ENCODE measurements around the gene FAM219B. TPM values are rescaled to one million over a fixed set of nuclear protein-coding genes. Genes with fewer than 3 reads are reported as not detected.
A peak's percentile ranks its signal among the peaks of the same experiment; 100 is the strongest.

The FAM219B gene
- total RNA-seq, 1 donor from 2014 or later = 75.4 TPM

DNA sequence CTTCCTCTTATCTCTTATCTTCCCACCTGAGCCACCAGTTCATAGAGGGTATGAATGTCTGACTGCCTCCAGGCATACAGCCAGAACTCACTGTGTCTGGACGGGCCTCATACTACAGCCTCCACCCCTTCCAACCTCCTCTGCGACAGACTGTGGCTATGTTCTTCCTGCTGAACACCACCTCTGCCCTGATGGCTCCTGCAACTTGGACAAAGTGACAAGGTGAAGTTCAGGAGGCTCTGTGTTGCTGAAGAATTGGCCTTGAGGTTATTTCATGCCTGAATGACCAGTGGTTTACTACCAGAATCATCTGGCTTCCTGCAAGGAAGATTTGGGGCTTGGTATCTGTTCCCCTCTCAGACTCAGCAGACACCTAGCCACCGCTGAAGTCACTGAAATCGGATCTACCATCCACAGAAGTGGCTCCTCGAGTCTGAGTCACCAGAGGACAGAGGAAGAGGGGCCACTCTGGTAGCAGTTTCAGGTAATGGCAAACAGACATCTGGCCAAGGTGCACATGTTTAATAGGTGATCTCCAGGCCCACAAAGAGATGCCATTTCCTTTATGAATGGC, 49.5 kb downstream of the FAM219B start:
- ATAC-seq = peak; percentile 45
- no peak overlapping the region for H3K27ac ChIP-seq
- peaks cover 23% of the 10 kb centered on the region for H3K36me3 ChIP-seq
- TF ChIP-seq, protein P1, sequence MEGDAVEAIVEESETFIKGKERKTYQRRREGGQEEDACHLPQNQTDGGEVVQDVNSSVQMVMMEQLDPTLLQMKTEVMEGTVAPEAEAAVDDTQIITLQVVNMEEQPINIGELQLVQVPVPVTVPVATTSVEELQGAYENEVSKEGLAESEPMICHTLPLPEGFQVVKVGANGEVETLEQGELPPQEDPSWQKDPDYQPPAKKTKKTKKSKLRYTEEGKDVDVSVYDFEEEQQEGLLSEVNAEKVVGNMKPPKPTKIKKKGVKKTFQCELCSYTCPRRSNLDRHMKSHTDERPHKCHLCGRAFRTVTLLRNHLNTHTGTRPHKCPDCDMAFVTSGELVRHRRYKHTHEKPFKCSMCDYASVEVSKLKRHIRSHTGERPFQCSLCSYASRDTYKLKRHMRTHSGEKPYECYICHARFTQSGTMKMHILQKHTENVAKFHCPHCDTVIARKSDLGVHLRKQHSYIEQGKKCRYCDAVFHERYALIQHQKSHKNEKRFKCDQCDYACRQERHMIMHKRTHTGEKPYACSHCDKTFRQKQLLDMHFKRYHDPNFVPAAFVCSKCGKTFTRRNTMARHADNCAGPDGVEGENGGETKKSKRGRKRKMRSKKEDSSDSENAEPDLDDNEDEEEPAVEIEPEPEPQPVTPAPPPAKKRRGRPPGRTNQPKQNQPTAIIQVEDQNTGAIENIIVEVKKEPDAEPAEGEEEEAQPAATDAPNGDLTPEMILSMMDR (IDR thresholded peaks at IDR 0.05) = no peak
- no peak overlapping the region for H3K4me3 ChIP-seq
- H3K27me3 ChIP-seq = no peaks in the 10 kb centered on the region
- DNase-seq = no peak
- intact Hi-C loops (cut with DNase I) = no loop called here
- H3K4me1 ChIP-seq = peaks cover 25% of the 10 kb centered on the region
- no peaks in the 10 kb centered on the region for H3K9me3 ChIP-seq

DNA sequence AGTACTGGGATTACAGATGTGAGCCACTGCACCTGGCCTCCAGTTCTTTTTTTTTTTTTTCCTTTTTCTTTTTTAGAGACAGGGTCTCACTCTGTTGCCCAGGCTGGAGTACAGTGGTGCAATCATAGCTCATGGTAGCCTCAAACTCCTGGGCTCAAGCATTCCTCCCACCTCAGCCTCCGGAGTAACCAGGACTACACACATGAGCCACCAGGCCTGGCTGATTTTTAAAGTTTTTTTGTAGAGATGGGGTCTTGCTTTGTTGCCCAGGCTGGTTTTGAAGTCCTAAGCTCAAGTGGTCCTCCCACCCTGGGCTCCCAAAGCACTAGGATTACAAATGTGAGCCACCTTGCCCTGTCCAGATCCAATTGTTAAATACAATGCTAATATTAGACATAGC, 50.1 kb downstream of the FAM219B start:
- DNase-seq = no peak
- no peak overlapping the region for H3K27ac ChIP-seq

DNA sequence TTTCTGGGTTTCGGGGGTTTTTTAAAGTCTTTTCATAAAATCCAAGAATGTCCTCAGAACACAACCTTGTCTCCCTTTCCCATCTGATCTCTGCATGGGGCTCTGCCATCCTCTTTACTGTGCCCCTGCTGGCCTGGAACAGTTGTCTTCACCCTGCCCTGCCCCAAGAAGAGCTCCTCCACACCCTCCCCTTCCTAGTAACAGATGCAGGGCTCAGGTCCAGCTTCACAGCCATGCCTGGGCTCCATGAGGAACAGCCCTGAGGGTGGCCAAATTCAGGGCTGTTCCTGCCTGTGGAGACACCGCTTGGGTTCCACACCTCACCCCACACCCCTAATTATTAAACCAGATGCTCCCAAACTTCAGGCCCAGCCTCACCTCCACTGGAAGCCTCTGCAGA, 50.8 kb downstream of the FAM219B start:
- TF ChIP-seq, protein P1 (IDR thresholded peaks at IDR 0.05) = no peak
- Histone ChIP-seq H3K27ac (no peak overlapping the region), H3K36me3 (peaks cover 36% of the 10 kb centered on the region), H3K4me1 (peaks cover 25% of the 10 kb centered on the region), H3K4me3 (no peak overlapping the region), H3K27me3 (no peaks in the 10 kb centered on the region), H3K9me3 (no peaks in the 10 kb centered on the region)
- ATAC-seq (no peak), DNase-seq (no peak)
- intact Hi-C loops (cut with DNase I) = no loop called here

More for the DNA sequence above, 50.1 kb downstream of the FAM219B start:
- intact Hi-C loops (cut with DNase I) = no loop called here
- H3K27me3 ChIP-seq = no peaks in the 10 kb centered on the region
- peaks cover 30% of the 10 kb centered on the region for H3K36me3 ChIP-seq
- TF ChIP-seq, protein P1 (IDR thresholded peaks at IDR 0.05) = no peak
- no peak for ATAC-seq
- no peak overlapping the region for H3K4me3 ChIP-seq
- peaks cover 25% of the 10 kb centered on the region for H3K4me1 ChIP-seq
- no peaks in the 10 kb centered on the region for H3K9me3 ChIP-seq

DNA sequence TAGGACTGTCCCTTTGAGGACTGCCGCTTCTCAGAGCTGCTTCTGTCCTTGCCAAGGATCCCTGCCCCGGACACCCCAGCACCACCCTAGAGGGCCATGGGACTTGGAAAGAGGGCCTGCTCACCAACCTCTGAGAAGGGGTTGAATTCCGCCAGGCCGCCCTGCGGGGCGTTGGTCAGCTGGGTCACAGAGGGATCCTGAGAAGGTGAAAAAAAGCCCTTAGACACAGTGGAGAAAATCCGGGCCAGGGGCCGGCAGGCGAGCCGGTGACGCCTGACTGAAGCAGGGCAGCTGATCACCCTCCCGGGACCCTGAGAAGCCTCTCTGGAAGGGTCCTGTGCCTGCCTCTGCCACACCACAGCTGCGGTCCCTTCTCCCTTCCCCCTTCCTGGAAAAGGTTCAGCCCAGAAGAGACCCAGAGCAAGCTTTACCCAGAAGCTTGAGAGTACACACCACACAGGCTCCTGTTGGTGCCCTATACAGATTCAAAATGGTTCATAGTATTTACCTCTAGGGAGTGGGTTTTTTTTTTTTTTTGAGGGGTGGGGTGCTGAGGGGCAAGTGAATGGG, 52.1 kb downstream of the FAM219B start:
- peaks cover 50% of the 10 kb centered on the region for H3K36me3 ChIP-seq
- TF ChIP-seq, protein P1 (IDR thresholded peaks at IDR 0.05) = no peak
- no peak overlapping the region for H3K27ac ChIP-seq
- intact Hi-C loops (cut with DNase I) = no loop called here
- H3K4me3 ChIP-seq = no peak overlapping the region
- H3K9me3 ChIP-seq = no peaks in the 10 kb centered on the region
- DNase-seq (no peak), ATAC-seq (no peak)
- no peaks in the 10 kb centered on the region for H3K27me3 ChIP-seq
- H3K4me1 ChIP-seq = peaks cover 19% of the 10 kb centered on the region

DNA sequence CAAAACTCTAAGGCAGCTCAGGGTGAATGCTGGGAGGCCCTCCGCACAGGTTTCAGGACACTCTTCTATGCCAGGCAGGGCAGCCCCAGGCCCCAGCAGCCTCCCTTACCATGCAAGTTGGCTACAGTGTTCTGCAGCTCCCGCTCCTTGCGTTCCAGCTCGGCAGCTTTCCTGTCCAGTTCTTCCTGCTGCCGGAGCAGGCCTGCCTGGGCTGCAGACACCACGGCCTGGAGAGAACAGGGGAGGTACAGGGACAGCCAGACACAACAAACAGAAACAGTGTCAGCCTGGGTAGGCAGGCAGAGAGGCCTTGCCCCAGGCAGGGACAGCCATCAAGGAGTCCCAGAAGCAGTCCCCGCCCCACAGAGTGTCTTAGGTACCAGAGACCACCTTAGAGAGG, 54.7 kb downstream of the FAM219B start:
- H3K36me3 ChIP-seq = peaks cover 75% of the 10 kb centered on the region
- TF ChIP-seq, protein P1 (IDR thresholded peaks at IDR 0.05) = no peak
- H3K9me3 ChIP-seq = no peaks in the 10 kb centered on the region
- DNase-seq = no peak
- H3K4me3 ChIP-seq = no peak overlapping the region
- no peaks in the 10 kb centered on the region for H3K27me3 ChIP-seq
- no peak overlapping the region for H3K27ac ChIP-seq
- H3K4me1 ChIP-seq = peaks cover 2% of the 10 kb centered on the region
- intact Hi-C loops (cut with DNase I) = no loop called here
- ATAC-seq = no peak

Data from upper lobe of right lung (tissue), 1 donor.